Liver (tissue), 3 donors: ENCODE data around the gene IL20.

ENCODE experiments used
- CTCF ChIP-seq: fragments of 150-350 bp; IDR thresholded peaks from 2 replicates; pipeline ENCODE4 v1.5.1; 2017; ENCODE audit warnings: improper control_type of control experiment, low read depth, low read length; ENCODE audit not compliant: missing input control
- EGR1 ChIP-seq, 2 donors: IDR thresholded peaks; 2 replicates each; pipeline ENCODE4 v1.6.1; 2016 to 2018; ENCODE audit warnings: antibody characterized with exemption in 2 of 2, low read depth in 2 of 2
- GABPA ChIP-seq, 2 donors: IDR thresholded peaks in 1 of 2; conservative IDR thresholded peaks in 1 of 2; 2 replicates each; pipeline ENCODE4 v1.6.1; 2016; ENCODE audit warnings: antibody characterized with exemption in 2 of 2, mild to moderate bottlenecking in 1 of 2, moderate library complexity in 1 of 2
- HNF4A ChIP-seq, 2 donors: conservative IDR thresholded peaks; 2 replicates each; pipeline ENCODE4 v1.6.1; 2016; ENCODE audit warnings: antibody characterized with exemption in 2 of 2, mild to moderate bottlenecking in 2 of 2
- JUND ChIP-seq, 2 donors: IDR thresholded peaks; 2 replicates each; pipeline ENCODE4 v1.6.1; 2016; ENCODE audit warnings: antibody characterized with exemption in 2 of 2
- MAX ChIP-seq: IDR thresholded peaks from 2 replicates; pipeline ENCODE4 v1.6.1; 2016; ENCODE audit warnings: antibody characterized with exemption
- NR2F2 ChIP-seq: IDR thresholded peaks from 2 replicates; pipeline ENCODE4 v1.6.1; 2016; ENCODE audit warnings: antibody characterized with exemption
- RAD21 ChIP-seq, 2 donors: IDR thresholded peaks; 2 replicates each; pipeline ENCODE4 v1.6.1; 2016; ENCODE audit warnings: antibody characterized with exemption in 2 of 2, mild to moderate bottlenecking in 2 of 2
- REST ChIP-seq: IDR thresholded peaks from 2 replicates; pipeline ENCODE4 v1.6.1; 2016; ENCODE audit warnings: antibody characterized with exemption, mild to moderate bottlenecking
- SP1 ChIP-seq: IDR thresholded peaks from 2 replicates; pipeline ENCODE4 v1.6.1; 2018; ENCODE audit warnings: antibody characterized with exemption, mild to moderate bottlenecking
- TAF1 ChIP-seq: conservative IDR thresholded peaks from 2 replicates; pipeline ENCODE4 v1.6.1; 2016; ENCODE audit warnings: antibody characterized with exemption, mild to moderate bottlenecking
- YY1 ChIP-seq: IDR thresholded peaks from 2 replicates; pipeline ENCODE4 v1.6.1; 2016; ENCODE audit warnings: antibody characterized with exemption, mild to moderate bottlenecking
- TF ChIP-seq, protein P1 (sequence below): IDR thresholded peaks from 2 replicates; pipeline ENCODE4 v1.6.1; 2016; ENCODE audit warnings: antibody characterized with exemption
- donor health status: healthy.
- donor health status: healthy.

DNA sequence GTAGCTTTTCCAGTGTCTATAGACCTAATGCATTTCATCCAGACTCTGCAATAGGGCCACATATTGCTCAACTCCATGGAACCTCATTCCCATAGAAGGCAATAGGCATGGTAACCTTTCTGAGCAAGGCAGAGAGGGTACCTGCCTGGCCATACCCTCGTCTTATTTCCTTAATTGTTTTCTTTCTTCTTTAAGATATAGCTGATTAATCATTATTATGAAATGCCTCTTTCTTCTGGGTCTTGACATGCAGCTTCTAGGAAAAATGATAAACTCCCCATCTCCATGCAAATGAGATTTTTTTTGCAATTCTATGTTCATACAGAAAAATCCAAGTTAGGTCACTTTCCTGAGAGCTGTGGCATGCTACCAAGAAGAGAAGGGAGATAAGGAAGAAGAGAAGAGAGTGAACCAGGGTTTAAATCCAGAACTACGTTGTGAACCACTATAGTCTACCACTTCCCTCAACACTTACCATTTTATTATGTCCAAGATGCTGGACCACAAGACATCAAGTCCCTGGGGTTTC is 33.0 kb upstream of the IL20 start:
- TF ChIP-seq CTCF (no peak), RAD21 (IDR thresholded peaks at IDR 0.05) (no peak), REST (no peak), YY1 (no peak), HNF4A (conservative IDR thresholded peaks at IDR 0.05) (no peak), MAX (no peak), GABPA (IDR thresholded peaks at IDR 0.05 in 1 of 2, conservative IDR thresholded peaks at IDR 0.05 in 1 of 2) (no peak), EGR1 (IDR thresholded peaks at IDR 0.05; ENCODE audit: low read depth in 2 of 2) (no peak), SP1 (no peak), TAF1 (no peak), JUND (IDR thresholded peaks at IDR 0.05) (no peak), NR2F2 (no peak)
- TF ChIP-seq, protein P1, sequence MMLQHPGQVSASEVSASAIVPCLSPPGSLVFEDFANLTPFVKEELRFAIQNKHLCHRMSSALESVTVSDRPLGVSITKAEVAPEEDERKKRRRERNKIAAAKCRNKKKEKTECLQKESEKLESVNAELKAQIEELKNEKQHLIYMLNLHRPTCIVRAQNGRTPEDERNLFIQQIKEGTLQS, result no peak
